Measurements from ENCODE around the gene ERCC5.

ERCC5 gene

GRCh38 chr13:102873653-102874052, 27.8 kb downstream of the ERCC5 start:
- TF ChIP-seq ZNF274 (IDR thresholded peaks at IDR 0.05; ENCODE audit: low read depth, low read length), result no peak
- no peak for TF ChIP-seq SUZ12 (IDR thresholded peaks at IDR 0.05; ENCODE audit: extremely low read depth, insufficient read depth, insufficient read length)
- no peak for TF ChIP-seq YY1 (IDR thresholded peaks at IDR 0.05; ENCODE audit: insufficient read depth, insufficient read length)
- H3K36me3 ChIP-seq (ENCODE audit: insufficient read depth, insufficient read length, low read length), result peaks cover 24% of the 10 kb centered on the region
- H3K4me3 ChIP-seq (ENCODE audit: insufficient read length, low read depth), result no peak overlapping the region
- no peaks in the 10 kb centered on the region for H3K27me3 ChIP-seq (ENCODE audit: insufficient read depth, insufficient read length)
- no peaks in the 10 kb centered on the region for H3K9me3 ChIP-seq (ENCODE audit: insufficient read depth, low read length)
- DNase-seq (ENCODE audit: low read depth, low spot score), result no peak
- no peaks in the 10 kb centered on the region for H3K4me1 ChIP-seq (ENCODE audit: insufficient read depth, insufficient read length)
- H3K9ac ChIP-seq (ENCODE audit: insufficient read length, low read depth), result no peak overlapping the region

GRCh38 chr13:102875256-102875655, 29.4 kb downstream of the ERCC5 start:
- Histone ChIP-seq H3K27me3 (ENCODE audit: insufficient read depth, insufficient read length) (no peaks in the 10 kb centered on the region), H3K36me3 (ENCODE audit: insufficient read depth, insufficient read length, low read length) (peaks cover 19% of the 10 kb centered on the region), H3K9me3 (ENCODE audit: insufficient read depth, low read length) (no peaks in the 10 kb centered on the region), H3K4me3 (ENCODE audit: insufficient read length, low read depth) (no peak overlapping the region), H3K4me1 (ENCODE audit: insufficient read depth, insufficient read length) (no peaks in the 10 kb centered on the region), H3K9ac (ENCODE audit: insufficient read length, low read depth) (no peak overlapping the region)
- no peak for DNase-seq (ENCODE audit: low read depth, low spot score)
- TF ChIP-seq YY1 (IDR thresholded peaks at IDR 0.05; ENCODE audit: insufficient read depth, insufficient read length), result no peak
- TF ChIP-seq SUZ12 (IDR thresholded peaks at IDR 0.05; ENCODE audit: extremely low read depth, insufficient read depth, insufficient read length), result no peak
- TF ChIP-seq ZNF274 (IDR thresholded peaks at IDR 0.05; ENCODE audit: low read depth, low read length), result no peak

GRCh38 chr13:102877303-102877702, 31.5 kb downstream of the ERCC5 start:
- no peak overlapping the region for H3K4me3 ChIP-seq (ENCODE audit: insufficient read length, low read depth)
- no peak for TF ChIP-seq YY1 (IDR thresholded peaks at IDR 0.05; ENCODE audit: insufficient read depth, insufficient read length)
- H3K36me3 ChIP-seq (ENCODE audit: insufficient read depth, insufficient read length, low read length), result peaks cover 15% of the 10 kb centered on the region
- H3K9ac ChIP-seq (ENCODE audit: insufficient read length, low read depth), result no peak overlapping the region
- H3K9me3 ChIP-seq (ENCODE audit: insufficient read depth, low read length), result no peaks in the 10 kb centered on the region
- H3K4me1 ChIP-seq (ENCODE audit: insufficient read depth, insufficient read length), result no peaks in the 10 kb centered on the region
- no peak for DNase-seq (ENCODE audit: low read depth, low spot score)
- no peaks in the 10 kb centered on the region for H3K27me3 ChIP-seq (ENCODE audit: insufficient read depth, insufficient read length)

DNA sequence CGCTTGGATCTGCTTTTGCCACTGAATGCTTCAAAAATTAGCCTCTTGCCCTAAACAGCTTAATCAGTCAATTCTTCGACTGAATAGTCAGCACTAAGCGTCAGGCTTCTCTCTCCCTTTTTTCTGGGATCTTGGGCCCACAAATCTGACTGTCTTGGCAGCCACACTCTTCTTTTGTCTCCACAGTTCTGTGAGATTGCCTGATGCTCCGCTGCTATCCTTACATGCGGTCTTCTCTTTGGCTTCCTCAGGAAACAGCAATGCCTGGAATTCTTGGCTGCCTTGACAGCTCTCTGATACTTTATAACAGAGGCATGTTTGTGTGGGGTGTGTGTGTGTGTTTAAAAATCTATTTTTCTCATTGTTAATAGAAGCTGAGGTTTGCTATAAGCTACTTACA, 32.6 kb downstream of the ERCC5 start:
- Histone ChIP-seq H3K9me3 (ENCODE audit: insufficient read depth, low read length) (no peaks in the 10 kb centered on the region), H3K27me3 (ENCODE audit: insufficient read depth, insufficient read length) (no peaks in the 10 kb centered on the region), H3K4me3 (ENCODE audit: insufficient read length, low read depth) (no peak overlapping the region), H3K9ac (ENCODE audit: insufficient read length, low read depth) (no peak overlapping the region), H3K4me1 (ENCODE audit: insufficient read depth, insufficient read length) (no peaks in the 10 kb centered on the region), H3K36me3 (ENCODE audit: insufficient read depth, insufficient read length, low read length) (peaks cover 4% of the 10 kb centered on the region)
- DNase-seq (ENCODE audit: low read depth, low spot score), result no peak
- TF ChIP-seq YY1 (IDR thresholded peaks at IDR 0.05; ENCODE audit: insufficient read depth, insufficient read length), result no peak
- no peak for TF ChIP-seq ZNF274 (IDR thresholded peaks at IDR 0.05; ENCODE audit: low read depth, low read length)
- no peak for TF ChIP-seq SUZ12 (IDR thresholded peaks at IDR 0.05; ENCODE audit: extremely low read depth, insufficient read depth, insufficient read length)

DNA sequence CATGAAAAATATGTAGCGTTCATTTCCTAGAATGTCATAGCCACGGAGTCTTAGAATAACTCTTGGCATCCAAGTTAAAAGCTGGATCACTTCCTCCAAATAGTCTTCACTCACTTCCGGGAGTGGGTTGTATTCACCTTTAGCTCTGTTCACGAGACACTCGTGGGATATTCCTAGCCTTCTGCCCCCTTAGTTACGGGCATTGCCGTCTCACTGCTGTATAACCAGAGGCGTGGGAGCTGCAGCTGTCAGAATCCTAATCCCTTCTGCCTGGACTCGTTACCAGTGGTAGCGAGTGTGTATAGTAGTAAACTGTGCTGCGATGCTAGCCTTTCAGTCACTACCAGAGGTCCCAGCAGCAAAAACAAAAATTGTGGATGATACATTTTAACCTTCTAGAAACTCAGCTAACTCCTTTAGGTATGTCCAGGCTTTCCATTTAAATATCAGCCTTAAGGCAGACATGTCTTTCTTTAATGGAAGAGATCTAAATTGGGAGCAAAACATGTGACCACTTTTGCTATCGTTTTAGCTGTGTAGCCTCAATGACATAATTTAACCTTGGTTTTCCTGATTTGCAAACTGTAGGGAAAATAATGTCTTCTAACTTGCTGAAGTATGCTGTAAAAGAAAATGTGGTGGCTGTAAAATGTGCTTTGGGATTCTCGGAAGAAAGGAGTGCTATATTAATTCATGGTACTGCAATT, 34.1 kb downstream of the ERCC5 start:
- H3K9ac ChIP-seq (ENCODE audit: insufficient read length, low read depth), result no peak overlapping the region
- no peaks in the 10 kb centered on the region for H3K36me3 ChIP-seq (ENCODE audit: insufficient read depth, insufficient read length, low read length)
- H3K27me3 ChIP-seq (ENCODE audit: insufficient read depth, insufficient read length), result no peaks in the 10 kb centered on the region
- DNase-seq (ENCODE audit: low read depth, low spot score), result no peak
- H3K4me3 ChIP-seq (ENCODE audit: insufficient read length, low read depth), result no peak overlapping the region
- TF ChIP-seq YY1 (IDR thresholded peaks at IDR 0.05; ENCODE audit: insufficient read depth, insufficient read length), result no peak
- TF ChIP-seq ZNF274 (IDR thresholded peaks at IDR 0.05; ENCODE audit: low read depth, low read length), result no peak
- TF ChIP-seq SUZ12 (IDR thresholded peaks at IDR 0.05; ENCODE audit: extremely low read depth, insufficient read depth, insufficient read length), result no peak
- H3K9me3 ChIP-seq (ENCODE audit: insufficient read depth, low read length), result no peaks in the 10 kb centered on the region
- no peaks in the 10 kb centered on the region for H3K4me1 ChIP-seq (ENCODE audit: insufficient read depth, insufficient read length)

DNA sequence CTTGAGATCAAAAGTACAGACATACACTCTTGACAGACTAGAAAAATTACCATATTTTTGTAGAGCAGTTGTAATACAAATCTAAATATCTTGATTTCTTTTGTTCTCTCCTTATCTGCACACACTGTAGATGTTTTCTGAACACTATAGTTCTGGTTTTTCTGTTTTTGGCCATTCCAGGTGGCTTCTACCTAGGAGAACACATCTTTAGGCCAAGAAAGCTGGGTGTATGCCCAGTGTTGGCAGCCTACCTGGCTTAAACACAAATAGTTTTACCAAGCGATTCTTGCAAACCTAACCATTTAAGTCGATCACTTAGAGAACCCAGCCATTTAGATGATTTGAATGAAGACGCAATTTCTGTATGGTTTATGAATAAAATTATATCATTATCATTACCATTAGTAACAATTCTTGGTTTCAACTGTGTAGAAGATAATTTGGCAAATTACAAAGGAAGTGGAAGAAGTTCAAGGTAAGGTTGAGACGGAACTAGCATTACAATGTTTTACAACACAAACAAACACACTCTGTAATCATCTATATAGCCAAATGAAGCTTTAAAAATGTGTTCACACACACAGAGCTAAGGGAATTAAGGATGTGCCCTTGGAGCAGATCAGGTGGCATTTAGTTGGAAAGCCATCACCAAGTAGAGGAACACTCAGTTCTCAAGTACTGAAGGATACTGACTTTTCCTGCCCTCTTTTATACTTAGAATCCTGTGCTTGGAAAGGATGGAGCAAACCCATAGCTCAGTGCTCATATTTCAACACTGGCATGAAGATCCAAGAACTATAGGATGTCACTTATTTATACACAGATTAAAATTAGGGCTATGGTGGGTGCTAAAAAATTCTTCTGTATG, 36.2 kb downstream of the ERCC5 start:
- Histone ChIP-seq H3K36me3 (ENCODE audit: insufficient read depth, insufficient read length, low read length) (no peaks in the 10 kb centered on the region), H3K4me3 (ENCODE audit: insufficient read length, low read depth) (no peak overlapping the region), H3K27me3 (ENCODE audit: insufficient read depth, insufficient read length) (no peaks in the 10 kb centered on the region), H3K9ac (ENCODE audit: insufficient read length, low read depth) (no peak overlapping the region), H3K9me3 (ENCODE audit: insufficient read depth, low read length) (no peaks in the 10 kb centered on the region), H3K4me1 (ENCODE audit: insufficient read depth, insufficient read length) (no peaks in the 10 kb centered on the region)
- no peak for DNase-seq (ENCODE audit: low read depth, low spot score)
- TF ChIP-seq ZNF274 (IDR thresholded peaks at IDR 0.05; ENCODE audit: low read depth, low read length), result no peak

GRCh38 chr13:102892503-102892902, 46.7 kb downstream of the ERCC5 start:
- Histone ChIP-seq H3K27me3 (ENCODE audit: insufficient read depth, insufficient read length) (no peaks in the 10 kb centered on the region), H3K4me1 (ENCODE audit: insufficient read depth, insufficient read length) (no peaks in the 10 kb centered on the region), H3K9ac (ENCODE audit: insufficient read length, low read depth) (no peak overlapping the region), H3K36me3 (ENCODE audit: insufficient read depth, insufficient read length, low read length) (no peaks in the 10 kb centered on the region), H3K4me3 (ENCODE audit: insufficient read length, low read depth) (no peak overlapping the region), H3K9me3 (ENCODE audit: insufficient read depth, low read length) (no peaks in the 10 kb centered on the region)
- no peak for DNase-seq (ENCODE audit: low read depth, low spot score)
- no peak for TF ChIP-seq ZNF274 (IDR thresholded peaks at IDR 0.05; ENCODE audit: low read depth, low read length)
- TF ChIP-seq SUZ12 (IDR thresholded peaks at IDR 0.05; ENCODE audit: extremely low read depth, insufficient read depth, insufficient read length), result no peak
- TF ChIP-seq YY1 (IDR thresholded peaks at IDR 0.05; ENCODE audit: insufficient read depth, insufficient read length), result no peak

Measured in NT2/D1 (cell line).